ENCODE results near the gene PDGFC.
"Not testable (repeated sequence)": the region's sequence is repeated elsewhere in the genome, so short reads cannot be mapped to it uniquely, and the experiment has no call there.

PDGFC gene

DNA sequence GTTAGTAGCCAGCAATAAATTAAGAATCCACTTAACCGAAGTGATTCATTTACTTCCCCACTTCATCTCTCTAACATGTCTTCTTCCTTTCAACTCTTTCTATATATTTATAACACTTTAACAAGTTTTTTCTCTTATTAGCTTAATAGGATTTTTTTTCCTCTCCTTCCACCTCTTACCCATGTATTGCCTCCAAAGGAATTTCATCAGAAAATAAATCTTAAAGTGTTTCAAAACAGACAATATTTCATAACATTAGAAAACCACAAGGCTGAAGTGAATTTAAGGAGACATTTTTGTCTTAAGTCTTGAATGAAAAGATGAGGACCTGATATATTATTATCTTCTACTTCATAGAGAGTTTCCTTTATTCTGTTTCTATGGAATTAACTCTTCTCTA lies 101.5 kb downstream of the PDGFC start:
- 0% methylated on average over 1 of the region's 1 CpG for WGBS (ENCODE audit: insufficient coverage)
- Histone ChIP-seq H3K4me3 (ENCODE audit: control insufficient read depth in 1 of 7, extremely low read depth in 1 of 7, insufficient read depth in 4 of 7, low read depth in 2 of 7, low read length in 6 of 7) (no peak overlapping the region), H3K4me1 (ENCODE audit: control extremely low read depth in 1 of 4, control insufficient read depth in 4 of 4, insufficient read depth in 4 of 4, low read length in 3 of 4) (peaks cover 0 to 4% (median 2%) of the 10 kb centered on the region in 4 experiments), H3K36me3 (ENCODE audit: control insufficient read depth in 4 of 4, insufficient read depth in 4 of 4, low read length in 3 of 4) (no peaks in the 10 kb centered on the region), H3K27me3 (replicated peaks in 2 of 5; ENCODE audit: control insufficient read depth in 4 of 5, insufficient read depth in 5 of 5, low read length in 4 of 5) (no peaks in the 10 kb centered on the region), H3K9me3 (ENCODE audit: control extremely low read depth in 1 of 5, control insufficient read depth in 4 of 5, insufficient read depth in 2 of 5, low read depth in 1 of 5, low read length in 4 of 5) (no peaks in the 10 kb centered on the region), H3K27ac (ENCODE audit: insufficient read depth in 1 of 2, low read depth in 1 of 2, low read length in 2 of 2, poor library complexity in 1 of 2, severe bottlenecking in 2 of 2) (no peak overlapping the region)
- CTCF ChIA-PET = interaction anchor here (1.2 kb wide), 1 partner anchor 20 kb away, joined by 3 read pairs; no protein-coding TSS in a partner anchor
- peak in 1 of 3 donors; percentile 40 for DNase-seq
- POLR2A ChIA-PET = no interaction called here

DNA sequence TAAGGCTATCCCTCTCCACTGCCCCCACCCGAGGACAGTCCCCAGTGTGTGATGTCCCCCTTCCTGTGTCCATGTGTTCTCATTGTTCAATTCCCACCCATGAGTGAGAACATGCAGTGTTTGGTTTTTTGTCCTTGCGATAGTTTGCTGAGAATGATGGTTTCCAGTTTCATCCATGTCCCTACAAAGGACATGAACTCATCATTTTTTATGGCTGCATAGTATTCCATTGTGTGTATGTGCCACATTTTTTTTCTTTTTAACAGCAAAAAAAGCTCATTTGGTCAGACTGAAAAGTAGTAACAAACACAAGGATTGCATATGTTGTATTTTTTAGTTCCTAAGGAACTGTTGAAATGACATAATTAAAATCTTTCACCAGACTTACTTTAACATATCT lies 105.5 kb downstream of the PDGFC start:
- H3K27ac ChIP-seq (ENCODE audit: insufficient read depth in 1 of 2, low read depth in 1 of 2, low read length in 2 of 2, poor library complexity in 1 of 2, severe bottlenecking in 2 of 2); POLR2A ChIA-PET: not testable (repeated sequence)

DNA sequence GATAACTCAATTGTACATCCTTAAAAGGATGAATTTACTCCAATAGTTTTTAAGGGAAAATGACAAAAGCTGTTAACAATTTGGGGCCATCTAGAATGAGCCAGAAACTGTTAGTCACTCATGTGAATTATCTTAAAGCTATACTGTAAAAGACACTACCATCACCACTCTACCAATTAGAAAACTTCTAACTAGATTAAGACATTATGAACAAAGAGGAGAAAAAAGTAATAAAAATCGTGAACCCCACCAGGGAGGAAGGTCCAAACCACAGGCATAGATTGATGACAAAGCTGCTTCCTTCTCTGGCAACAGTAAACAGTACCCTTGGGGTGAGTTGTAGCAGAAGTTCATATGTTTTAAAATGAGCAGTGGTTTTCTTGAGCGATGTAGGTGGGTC lies 106.1 kb downstream of the PDGFC start:
- ChIA-PET POLR2A (no interaction called here), CTCF (interaction anchor here (1.8 kb wide), 1 partner anchor 14 kb away, joined by 4 read pairs; no protein-coding TSS in a partner anchor)
- 0% methylated on average over 2 of the region's 2 CpGs for WGBS (ENCODE audit: insufficient coverage)

More for the DNA sequence above, 105.5 kb downstream of the PDGFC start:
- not testable (repeated sequence) for H3K27me3 ChIP-seq (replicated peaks in 2 of 5; ENCODE audit: control insufficient read depth in 4 of 5, insufficient read depth in 5 of 5, low read length in 4 of 5); H3K4me3 ChIP-seq (ENCODE audit: control insufficient read depth in 1 of 7, extremely low read depth in 1 of 7, insufficient read depth in 4 of 7, low read depth in 2 of 7, low read length in 6 of 7); H3K36me3 ChIP-seq (ENCODE audit: control insufficient read depth in 4 of 4, insufficient read depth in 4 of 4, low read length in 3 of 4); H3K4me1 ChIP-seq (ENCODE audit: control extremely low read depth in 1 of 4, control insufficient read depth in 4 of 4, insufficient read depth in 4 of 4, low read length in 3 of 4); H3K9me3 ChIP-seq (ENCODE audit: control extremely low read depth in 1 of 5, control insufficient read depth in 4 of 5, insufficient read depth in 2 of 5, low read depth in 1 of 5, low read length in 4 of 5); DNase-seq
- WGBS (ENCODE audit: insufficient coverage) = no CpG with 5 or more reads among the region's 2 CpGs
- CTCF ChIA-PET = interaction anchor here (1.8 kb wide), 1 partner anchor 13 kb away, joined by 4 read pairs; no protein-coding TSS in a partner anchor

DNA sequence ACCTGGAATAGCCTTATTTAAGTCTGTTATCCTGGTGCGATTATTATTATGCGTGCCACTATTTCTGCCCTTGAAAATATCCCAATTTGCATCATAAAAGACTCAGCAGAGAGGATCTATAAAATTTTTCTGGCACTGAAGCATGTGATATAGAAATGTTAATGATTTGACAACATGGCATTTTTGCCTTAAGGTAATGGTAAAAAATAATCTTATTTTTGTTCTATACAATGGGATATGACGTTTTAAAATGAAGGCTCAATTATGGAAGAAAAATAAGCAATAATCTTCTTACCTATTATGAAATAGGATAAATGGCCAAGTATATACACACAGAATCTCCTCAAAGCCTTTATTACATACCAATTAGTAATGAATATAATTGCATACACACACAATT lies 113.5 kb downstream of the PDGFC start:
- DNase-seq = no peak
- ChIA-PET POLR2A (no interaction called here), CTCF (no interaction called here)
- Histone ChIP-seq H3K9me3 (ENCODE audit: control extremely low read depth in 1 of 5, control insufficient read depth in 4 of 5, insufficient read depth in 2 of 5, low read depth in 1 of 5, low read length in 4 of 5) (no peaks in the 10 kb centered on the region), H3K36me3 (ENCODE audit: control insufficient read depth in 4 of 4, insufficient read depth in 4 of 4, low read length in 3 of 4) (no peaks in the 10 kb centered on the region), H3K27me3 (replicated peaks in 2 of 5; ENCODE audit: control insufficient read depth in 4 of 5, insufficient read depth in 5 of 5, low read length in 4 of 5) (no peaks in the 10 kb centered on the region), H3K27ac (ENCODE audit: insufficient read depth in 1 of 2, low read depth in 1 of 2, low read length in 2 of 2, poor library complexity in 1 of 2, severe bottlenecking in 2 of 2) (no peak overlapping the region), H3K4me3 (ENCODE audit: control insufficient read depth in 1 of 7, extremely low read depth in 1 of 7, insufficient read depth in 4 of 7, low read depth in 2 of 7, low read length in 6 of 7) (no peak overlapping the region), H3K4me1 (ENCODE audit: control extremely low read depth in 1 of 4, control insufficient read depth in 4 of 4, insufficient read depth in 4 of 4, low read length in 3 of 4) (peaks cover 0 to 5% (median 0%) of the 10 kb centered on the region in 4 experiments)
- no CpG with 5 or more reads among the region's 3 CpGs for WGBS (ENCODE audit: insufficient coverage)

More for the DNA sequence above, 106.1 kb downstream of the PDGFC start:
- DNase-seq = peak; percentile 38 to 95 (median 90)
- Histone ChIP-seq H3K27ac (ENCODE audit: insufficient read depth in 1 of 2, low read depth in 1 of 2, low read length in 2 of 2, poor library complexity in 1 of 2, severe bottlenecking in 2 of 2) (no peak overlapping the region), H3K4me1 (ENCODE audit: control extremely low read depth in 1 of 4, control insufficient read depth in 4 of 4, insufficient read depth in 4 of 4, low read length in 3 of 4) (peaks cover 0 to 8% (median under 1%) of the 10 kb centered on the region in 4 experiments), H3K9me3 (ENCODE audit: control extremely low read depth in 1 of 5, control insufficient read depth in 4 of 5, insufficient read depth in 2 of 5, low read depth in 1 of 5, low read length in 4 of 5) (no peaks in the 10 kb centered on the region), H3K36me3 (ENCODE audit: control insufficient read depth in 4 of 4, insufficient read depth in 4 of 4, low read length in 3 of 4) (no peaks in the 10 kb centered on the region), H3K4me3 (ENCODE audit: control insufficient read depth in 1 of 7, extremely low read depth in 1 of 7, insufficient read depth in 4 of 7, low read depth in 2 of 7, low read length in 6 of 7) (peak overlapping the region in 1 of 7 experiments; percentile 42), H3K27me3 (replicated peaks in 2 of 5; ENCODE audit: control insufficient read depth in 4 of 5, insufficient read depth in 5 of 5, low read length in 4 of 5) (no peaks in the 10 kb centered on the region)

DNA sequence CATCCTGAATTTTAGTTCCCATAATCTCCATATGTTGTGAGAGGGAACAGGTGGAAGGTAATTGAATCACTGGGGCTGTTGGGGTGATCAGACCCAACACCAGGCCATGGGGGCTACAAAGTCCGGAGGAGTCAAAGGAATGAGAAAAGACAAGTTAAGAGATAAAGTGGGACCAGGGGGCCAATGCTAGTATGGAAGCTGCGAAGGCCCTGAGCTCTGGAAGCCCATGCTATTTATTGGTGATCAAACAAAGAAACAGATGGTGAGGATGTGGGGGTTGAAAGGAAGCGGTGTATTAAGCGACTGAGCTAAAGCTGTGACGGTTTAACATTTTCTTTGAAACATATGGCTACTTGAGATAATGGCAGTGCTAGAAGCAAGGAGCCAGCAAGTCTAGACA lies 132.8 kb downstream of the PDGFC start:
- H3K9me3 ChIP-seq (ENCODE audit: control extremely low read depth in 1 of 5, control insufficient read depth in 4 of 5, insufficient read depth in 2 of 5, low read depth in 1 of 5, low read length in 4 of 5) = peaks cover 12 to 44% (median 24%) of the 10 kb centered on the region in 5 experiments
- ChIA-PET POLR2A (no interaction called here), CTCF (no interaction called here)
- H3K36me3 ChIP-seq (ENCODE audit: control insufficient read depth in 4 of 4, insufficient read depth in 4 of 4, low read length in 3 of 4) = peaks cover 3 to 21% (median 11%) of the 10 kb centered on the region in 4 experiments
- H3K27ac ChIP-seq (ENCODE audit: insufficient read depth in 1 of 2, low read depth in 1 of 2, low read length in 2 of 2, poor library complexity in 1 of 2, severe bottlenecking in 2 of 2) = no peak overlapping the region
- DNase-seq = peak; percentile 20 to 60 (median 53)
- peaks cover 0 to 8% (median 2%) of the 10 kb centered on the region in 4 experiments for H3K4me1 ChIP-seq (ENCODE audit: control extremely low read depth in 1 of 4, control insufficient read depth in 4 of 4, insufficient read depth in 4 of 4, low read length in 3 of 4)
- WGBS (ENCODE audit: insufficient coverage) = 100% methylated on average over 5 of the region's 5 CpGs
- no peaks in the 10 kb centered on the region for H3K27me3 ChIP-seq (replicated peaks in 2 of 5; ENCODE audit: control insufficient read depth in 4 of 5, insufficient read depth in 5 of 5, low read length in 4 of 5)
- H3K4me3 ChIP-seq (ENCODE audit: control insufficient read depth in 1 of 7, extremely low read depth in 1 of 7, insufficient read depth in 4 of 7, low read depth in 2 of 7, low read length in 6 of 7) = no peak overlapping the region

DNA sequence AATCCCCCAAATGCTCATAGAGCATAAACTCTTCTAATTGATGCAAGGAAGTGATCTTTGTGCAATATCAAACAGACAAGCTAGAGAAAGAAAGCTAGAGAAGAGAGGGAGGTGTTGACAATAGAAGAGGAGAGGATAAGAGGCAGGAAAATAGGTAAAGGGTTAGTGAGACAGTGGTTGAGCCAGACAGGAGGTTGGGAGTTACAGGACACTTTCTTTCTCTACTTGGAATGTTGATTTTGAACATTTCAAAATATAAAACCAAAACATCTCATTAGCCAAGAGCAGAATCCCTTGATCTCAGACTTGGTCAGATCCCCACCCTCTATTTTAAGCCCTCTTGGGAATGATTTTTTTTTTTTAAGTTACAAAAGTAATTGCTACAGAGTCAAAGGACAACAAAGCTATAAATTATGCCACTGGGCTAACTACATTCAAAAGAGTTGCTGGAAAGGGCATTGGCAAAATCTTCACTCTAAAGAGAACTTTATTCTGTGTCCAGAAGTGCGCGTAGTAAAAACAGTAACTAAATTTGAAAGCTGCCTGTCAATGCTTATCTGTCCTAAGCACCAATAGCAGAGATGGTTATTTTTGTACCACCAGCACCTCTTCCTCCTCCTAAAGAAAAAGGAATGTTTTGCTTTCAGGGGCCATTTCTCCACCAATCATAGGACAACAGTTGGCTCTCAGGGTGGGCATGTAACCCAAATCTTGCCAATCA lies 133.8 kb downstream of the PDGFC start:
- CTCF ChIA-PET = interaction anchor here (1.5 kb wide), 1 partner anchor 10 kb away, joined by 4 read pairs; no protein-coding TSS in a partner anchor
- Histone ChIP-seq H3K27me3 (replicated peaks in 2 of 5; ENCODE audit: control insufficient read depth in 4 of 5, insufficient read depth in 5 of 5, low read length in 4 of 5) (no peaks in the 10 kb centered on the region), H3K4me3 (ENCODE audit: control insufficient read depth in 1 of 7, extremely low read depth in 1 of 7, insufficient read depth in 4 of 7, low read depth in 2 of 7, low read length in 6 of 7) (no peak overlapping the region), H3K36me3 (ENCODE audit: control insufficient read depth in 4 of 4, insufficient read depth in 4 of 4, low read length in 3 of 4) (peaks cover 3 to 18% (median 8%) of the 10 kb centered on the region in 4 experiments), H3K27ac (ENCODE audit: insufficient read depth in 1 of 2, low read depth in 1 of 2, low read length in 2 of 2, poor library complexity in 1 of 2, severe bottlenecking in 2 of 2) (no peak overlapping the region), H3K9me3 (ENCODE audit: control extremely low read depth in 1 of 5, control insufficient read depth in 4 of 5, insufficient read depth in 2 of 5, low read depth in 1 of 5, low read length in 4 of 5) (peaks cover 8 to 40% (median 24%) of the 10 kb centered on the region in 5 experiments), H3K4me1 (ENCODE audit: control extremely low read depth in 1 of 4, control insufficient read depth in 4 of 4, insufficient read depth in 4 of 4, low read length in 3 of 4) (peaks cover 0 to 2% (median 0%) of the 10 kb centered on the region in 4 experiments)
- POLR2A ChIA-PET = interaction anchor here (0.9 kb wide), 1 partner anchor 49 kb away, joined by 3 read pairs; no protein-coding TSS in a partner anchor
- WGBS (ENCODE audit: insufficient coverage) = 100% methylated on average over 2 of the region's 2 CpGs
- DNase-seq = no peak

DNA sequence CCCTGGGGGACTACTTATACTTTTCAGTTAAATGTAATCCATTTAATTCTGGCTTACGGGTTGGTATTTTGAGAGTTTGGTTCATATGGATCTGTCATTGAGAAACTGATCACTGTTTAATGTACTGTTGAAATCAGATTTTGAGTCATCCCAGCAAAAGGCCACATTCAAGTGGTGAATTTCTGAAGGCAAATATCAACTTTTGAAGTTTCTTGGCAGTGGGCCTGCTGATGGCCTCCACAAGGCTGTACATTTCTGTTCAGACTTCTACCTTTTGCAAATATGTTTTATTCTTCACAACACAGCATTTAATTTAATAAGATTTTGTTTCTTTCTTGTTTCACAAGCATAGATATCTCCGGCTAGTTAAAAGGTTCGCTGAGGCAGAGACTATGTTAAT lies 138.7 kb downstream of the PDGFC start:
- POLR2A ChIA-PET = no interaction called here
- peaks cover 0 to 8% (median under 1%) of the 10 kb centered on the region in 5 experiments for H3K9me3 ChIP-seq (ENCODE audit: control extremely low read depth in 1 of 5, control insufficient read depth in 4 of 5, insufficient read depth in 2 of 5, low read depth in 1 of 5, low read length in 4 of 5)
- WGBS (ENCODE audit: insufficient coverage) = 86% methylated on average over 1 of the region's 3 CpGs
- H3K36me3 ChIP-seq (ENCODE audit: control insufficient read depth in 4 of 4, insufficient read depth in 4 of 4, low read length in 3 of 4) = peaks cover 0 to 3% (median 0%) of the 10 kb centered on the region in 4 experiments
- CTCF ChIA-PET = no interaction called here
- H3K4me3 ChIP-seq (ENCODE audit: control insufficient read depth in 1 of 7, extremely low read depth in 1 of 7, insufficient read depth in 4 of 7, low read depth in 2 of 7, low read length in 6 of 7) = no peak overlapping the region
- no peak for DNase-seq
- peaks cover 0 to 7% (median 0%) of the 10 kb centered on the region in 4 experiments for H3K4me1 ChIP-seq (ENCODE audit: control extremely low read depth in 1 of 4, control insufficient read depth in 4 of 4, insufficient read depth in 4 of 4, low read length in 3 of 4)
- H3K27ac ChIP-seq (ENCODE audit: insufficient read depth in 1 of 2, low read depth in 1 of 2, low read length in 2 of 2, poor library complexity in 1 of 2, severe bottlenecking in 2 of 2) = no peak overlapping the region
- no peaks in the 10 kb centered on the region for H3K27me3 ChIP-seq (replicated peaks in 2 of 5; ENCODE audit: control insufficient read depth in 4 of 5, insufficient read depth in 5 of 5, low read length in 4 of 5)

All from common myeloid progenitor, CD34-positive (primary cell).